OCI-LY7 (cell line): ENCODE data around the gene RCE1. TPM values are rescaled to one million over a fixed set of nuclear protein-coding genes. Genes with fewer than 3 reads are reported as not detected.

Source experiments
- BruUV-seq: library from RNA; stranded (reverse); fragments of 400-500 nt; replicated peaks from 2 replicates; lab custom pipeline; 2021; lab: Mats Ljungman, UMichigan
- CTCF ChIA-PET: fragments of 300-600 bp; sonication (Branson Sonifier 250); formaldehyde crosslinking; loops from one replicate; lab custom pipeline; 2022; ENCODE audit warnings: antibody characterized with exemption; ENCODE audit not compliant: unreplicated experiment; lab: Charles Lee
- POLR2A ChIA-PET: fragments of 300-600 bp; sonication (Branson Sonifier 250); formaldehyde crosslinking; loops from one replicate; lab custom pipeline; 2022; ENCODE audit warnings: antibody characterized with exemption; lab: Charles Lee
- DNase-seq: peaks from one replicate; pipeline ENCODE4 v3.0.0-alpha.2; 2015; ENCODE audit warnings: low spot score
- H2AFZ ChIP-seq: fragments of 200-600 bp; sonication (generic), shearing (Covaris generic); 2 replicates; pipeline ENCODE4 v1.6.1; 2014; ENCODE audit warnings: mild to moderate bottlenecking, antibody characterized with exemption, low read length, moderate library complexity
- H3K27ac ChIP-seq: fragments of 200-600 bp; sonication (generic); 2 replicates; pipeline ENCODE4 v1.5.1; 2014; ENCODE audit warnings: mixed run types, low read depth, mild to moderate bottlenecking, moderate library complexity, low read length, inconsistent platforms; ENCODE audit not compliant: poor library complexity, severe bottlenecking
- H3K36me3 ChIP-seq: fragments of 200-600 bp; sonication (generic); 2 replicates; pipeline ENCODE4 v1.6.1; 2014; ENCODE audit warnings: mild to moderate bottlenecking, antibody characterized with exemption, low read length, moderate library complexity, mixed read lengths; ENCODE audit not compliant: insufficient read depth
- H3K4me1 ChIP-seq: fragments of 200-600 bp; sonication (generic); 2 replicates; pipeline ENCODE4 v1.5.1; 2014; ENCODE audit warnings: mild to moderate bottlenecking, low read length; ENCODE audit not compliant: insufficient read depth, poor library complexity, severe bottlenecking
- H3K4me2 ChIP-seq: fragments of 200-600 bp; sonication (generic); 2 replicates; pipeline ENCODE4 v1.6.1; 2014; ENCODE audit warnings: mild to moderate bottlenecking, low read length
- H3K4me3 ChIP-seq: fragments of 200-600 bp; sonication (generic); 2 replicates; pipeline ENCODE4 v1.5.1; 2014; ENCODE audit warnings: mild to moderate bottlenecking, low read depth, low read length; ENCODE audit not compliant: poor library complexity, severe bottlenecking
- H3K79me2 ChIP-seq: fragments of 200-600 bp; sonication (generic); 2 replicates; pipeline ENCODE4 v1.6.1; 2016; ENCODE audit warnings: low read depth, mild to moderate bottlenecking, low read length, moderate library complexity, mixed read lengths; ENCODE audit not compliant: insufficient read depth
- H3K9me2 ChIP-seq: fragments of 200-600 bp; sonication (generic); 2 replicates; pipeline ENCODE4 v1.6.1; 2016; ENCODE audit warnings: mild to moderate bottlenecking, low read length, mixed read lengths; ENCODE audit not compliant: insufficient read depth
- H3K9me3 ChIP-seq: fragments of 200-600 bp; sonication (generic); 2 replicates; pipeline ENCODE4 v1.6.1; 2014; ENCODE audit warnings: mild to moderate bottlenecking, mixed run types, low read length, mixed read lengths
- H4K20me1 ChIP-seq: fragments of 200-600 bp; sonication (generic); 2 replicates; pipeline ENCODE4 v1.6.1; 2014; ENCODE audit warnings: mild to moderate bottlenecking, antibody characterized with exemption, low read length, moderate library complexity, mixed read lengths; ENCODE audit not compliant: insufficient read depth
- CTCF ChIP-seq: fragments of 200-600 bp; sonication (generic); conservative IDR thresholded peaks from 2 replicates; pipeline ENCODE4 v1.5.1; 2014; ENCODE audit warnings: mild to moderate bottlenecking, antibody characterized with exemption, low read length, moderate library complexity, mixed read lengths
- EZH2phosphoT487 ChIP-seq: fragments of 200-600 bp; sonication (generic); IDR thresholded peaks from 2 replicates; pipeline ENCODE4 v1.6.1; 2018; ENCODE audit warnings: low read depth, borderline replicate concordance, mild to moderate bottlenecking, mixed run types, antibody characterized with exemption, low read length, moderate library complexity, mixed read lengths
- intact Hi-C: fragments of 100-400 bp; cut with micrococcal nuclease; formaldehyde crosslinking; loops from one replicate; pipeline ENCODE4 v1.10.0; 2022; ENCODE audit not compliant: unreplicated experiment
- total RNA-seq, 2 experiments: library from RNA; depleted of rRNA in 1 of 2; stranded (reverse); fragments of >200 nt in 1 of 2; shearing (Covaris generic) in 1 of 2; gene quantifications; 2 replicates each; pipeline ENCODE4 v1.2.3, GENCODE V29; 2014 to 2022

The RCE1 gene
- total RNA-seq, 2 experiments from 2014 or later = 34.9 to 62.9 TPM

- Histone ChIP-seq H3K4me2 (peak overlapping the region; percentile 71), H3K79me2 (peaks cover 7% of the 10 kb centered on the region; the same call in 1 of the 2 replicates), H4K20me1 (no peaks in the 10 kb centered on the region), H3K9me3 (no peaks in the 10 kb centered on the region), H3K9me2 (no peaks in the 10 kb centered on the region), H3K4me3 (peak overlapping the region; percentile 89), H3K36me3 (peaks cover 6% of the 10 kb centered on the region; the same call in 1 of the 2 replicates), H3K27ac (peak overlapping the region; percentile 72), H3K4me1 (peaks cover 50% of the 10 kb centered on the region), H2AFZ (peak overlapping the region; percentile 39)
- ChIA-PET CTCF (interaction anchor here (0.5 to 0.8 kb wide), 2 partner anchors 9 to 13 kb away, joined by 3 read pairs; no protein-coding TSS in a partner anchor), POLR2A (interaction anchor here (0.5 to 1.3 kb wide), 5 partner anchors 12 to 382 kb away, joined by 3 to 6 read pairs (median 3); partner anchors contain the start of gene RCE1)
- intact Hi-C loops = loop anchor here (1.0 to 2.0 kb wide), 2 partner anchors 13 to 27 kb away; partner anchors contain the start of gene RCE1
- TSS peak; percentile 71 for BruUV-seq
- DNase-seq = peak; percentile 90
- no peak for TF ChIP-seq CTCF
- no peak for TF ChIP-seq EZH2phosphoT487
Observed at GRCh38 chr11:66855574-66856495, 12.6 kb downstream of the RCE1 start.

- no peaks in the 10 kb centered on the region for H3K9me2 ChIP-seq
- H3K4me1 ChIP-seq = peaks cover 44% of the 10 kb centered on the region
- ChIA-PET CTCF (no interaction called here), POLR2A (interaction anchor here (0.5 to 1.3 kb wide), 4 partner anchors 13 to 381 kb away, joined by 3 to 6 read pairs (median 4); partner anchors contain the start of gene RCE1)
- H3K27ac ChIP-seq = peak within 1 kb of the TSS; percentile 72
- no peaks in the 10 kb centered on the region for H3K9me3 ChIP-seq
- no TSS peak for BruUV-seq
- no peaks in the 10 kb centered on the region for H4K20me1 ChIP-seq
- intact Hi-C loops = loop anchor here (1.0 to 2.0 kb wide), 2 partner anchors 13 to 26 kb away; partner anchors contain the start of gene RCE1
- H3K79me2 ChIP-seq = peaks cover 7% of the 10 kb centered on the region; the same call in 1 of the 2 replicates
- peak within 1 kb of the TSS; percentile 89 for H3K4me3 ChIP-seq
- peaks cover 6% of the 10 kb centered on the region; the same call in 1 of the 2 replicates for H3K36me3 ChIP-seq
- H3K4me2 ChIP-seq = peak within 1 kb of the TSS; percentile 71
- no peak for TF ChIP-seq CTCF
- no peak for TF ChIP-seq EZH2phosphoT487
- H2AFZ ChIP-seq = peak within 1 kb of the TSS; percentile 39
- DNase-seq = peak; percentile 68
Observed at GRCh38 chr11:66856496-66857233, 13.4 kb downstream of the RCE1 start, which contains the start of gene LRFN4. Gene LRFN4, plus strand, starts transcription at chr11:66857064. Its CDS starts 681 bp downstream, at chr11:66857745.
